Mucosa of descending colon (tissue), 3 donors: ENCODE data around the gene WASL. TPM values are rescaled to one million over a fixed set of nuclear protein-coding genes. Genes with fewer than 3 reads are reported as not detected.
A peak's percentile ranks its signal among the peaks of the same experiment; 100 is the strongest.

Source experiments
- ATAC-seq: fragments of 200-7000 bp; cut with Tn5 transposase; one replicate; pipeline ENCODE4 v1.9.1; 2020; ENCODE audit warnings: mild to moderate bottlenecking, moderate library complexity
- DNase-seq, 3 donors: peaks; one replicate each; pipeline ENCODE4 v3.0.0-alpha.2; 2020
- H3K36me3 ChIP-seq: fragments of 200-600 bp; one replicate; pipeline ENCODE4 v1.8.0; 2021; ENCODE audit warnings: low read depth, mild to moderate bottlenecking
- H3K4me1 ChIP-seq: fragments of 200-600 bp; one replicate; pipeline ENCODE4 v1.8.0; 2021; ENCODE audit warnings: low read depth, mild to moderate bottlenecking
- H3K4me3 ChIP-seq: fragments of 200-600 bp; one replicate; pipeline ENCODE4 v1.8.0; 2021; ENCODE audit warnings: mild to moderate bottlenecking
- H3K9me3 ChIP-seq: fragments of 200-600 bp; one replicate; pipeline ENCODE4 v1.8.0; 2021; ENCODE audit warnings: mild to moderate bottlenecking
- CTCF ChIP-seq: fragments of 200-600 bp; IDR thresholded peaks from one replicate; pipeline ENCODE4 v1.8.0; 2022; ENCODE audit warnings: antibody characterized with exemption, mild to moderate bottlenecking
- intact Hi-C, 2 donors: fragments of 100-400 bp; cut with DNase I in 1 of 2; cut with micrococcal nuclease in 1 of 2; formaldehyde crosslinking; loops; one replicate each; pipeline versions ENCODE4 v1.11.0 to v1.11.1; 2022; cut with DNase I, micrococcal nuclease
- total RNA-seq, 3 donors: library from RNA; stranded (reverse); fragmentation: NEBNext Ultra II Directional in 2 of 3; extraction: Animal tissue kit (Norgen Biotek cat#: 25700) in 2 of 3; gene quantifications; one replicate each; pipeline versions ENCODE4 v1.2.1 to v1.2.4, GENCODE V29; 2021 to 2023
- donor health status: DM: no; HTN: no; CAD: no; lungs with moderate emphysema.
- donor health status: DM: no; HTN: no; CAD: no.
- donor health status: DM: no; HTN: yes; CAD: no.

WASL gene
- total RNA-seq, 3 donors from 2014 or later, result 72.4 to 117 (median 90.1) TPM

GRCh38 chr7:123690550-123690949 lies 58.3 kb downstream of the WASL start:
- no peak for TF ChIP-seq CTCF
- Histone ChIP-seq H3K4me1 (no peaks in the 10 kb centered on the region), H3K9me3 (no peaks in the 10 kb centered on the region), H3K4me3 (no peak overlapping the region), H3K36me3 (no peaks in the 10 kb centered on the region)
- intact Hi-C loops, result no loop called here
- DNase-seq (no peak), ATAC-seq (no peak)

- Histone ChIP-seq H3K36me3 (no peaks in the 10 kb centered on the region), H3K4me1 (no peaks in the 10 kb centered on the region), H3K9me3 (no peaks in the 10 kb centered on the region), H3K4me3 (no peak overlapping the region)
- intact Hi-C loops, result no loop called here
- no peak for TF ChIP-seq CTCF
- DNase-seq (no peak), ATAC-seq (no peak)
Observed at GRCh38 chr7:123689250-123689649, 59.6 kb downstream of the WASL start.

- DNase-seq (no peak), ATAC-seq (no peak)
- no peaks in the 10 kb centered on the region for H3K4me1 ChIP-seq
- H3K4me3 ChIP-seq, result no peak overlapping the region
- intact Hi-C loops, result no loop called here
- no peaks in the 10 kb centered on the region for H3K36me3 ChIP-seq
- no peaks in the 10 kb centered on the region for H3K9me3 ChIP-seq
- TF ChIP-seq CTCF, result no peak
Observed at GRCh38 chr7:123687727-123688126, 61.1 kb downstream of the WASL start.

GRCh38 chr7:123687161-123687560 lies 61.6 kb downstream of the WASL start:
- no peak overlapping the region for H3K4me3 ChIP-seq
- no peaks in the 10 kb centered on the region for H3K36me3 ChIP-seq
- no peak for TF ChIP-seq CTCF
- no peaks in the 10 kb centered on the region for H3K9me3 ChIP-seq
- ATAC-seq (no peak), DNase-seq (no peak)
- intact Hi-C loops, result no loop called here
- H3K4me1 ChIP-seq, result no peaks in the 10 kb centered on the region

- peak; percentile 64 for ATAC-seq
Observed at GRCh38 chr7:123682690-123683089, 66.1 kb downstream of the WASL start.

More at GRCh38 chr7:123682690-123683089, 66.1 kb downstream of the WASL start:
- intact Hi-C loops, result loop anchor here in 1 of 2 donors (5.0 kb wide), 1 partner anchor 185 kb away; no protein-coding TSS in a partner anchor
- Histone ChIP-seq H3K4me3 (no peak overlapping the region), H3K36me3 (no peaks in the 10 kb centered on the region), H3K4me1 (no peaks in the 10 kb centered on the region), H3K9me3 (no peaks in the 10 kb centered on the region)
- DNase-seq, result peak in 1 of 3 donors; percentile 79
- TF ChIP-seq CTCF, result no peak
